ENCODE data around the gene RTP4.

The RTP4 gene

GRCh38 chr3:187368251-187369088 lies at the start of gene RTP4:
Gene RTP4, plus strand, starts transcription at chr3:187368385. Its CDS starts 57 bp downstream, at chr3:187368442.
- no peak for DNase-seq (ENCODE audit: low read depth)

GRCh38 chr3:187318819-187319616 lies 49.2 kb upstream of the RTP4 start:
- no peak for DNase-seq (ENCODE audit: low read depth)

- DNase-seq (ENCODE audit: low read depth), result peak; percentile 5
Measured at GRCh38 chr3:187319699-187320302, 48.4 kb upstream of the RTP4 start.

DNA sequence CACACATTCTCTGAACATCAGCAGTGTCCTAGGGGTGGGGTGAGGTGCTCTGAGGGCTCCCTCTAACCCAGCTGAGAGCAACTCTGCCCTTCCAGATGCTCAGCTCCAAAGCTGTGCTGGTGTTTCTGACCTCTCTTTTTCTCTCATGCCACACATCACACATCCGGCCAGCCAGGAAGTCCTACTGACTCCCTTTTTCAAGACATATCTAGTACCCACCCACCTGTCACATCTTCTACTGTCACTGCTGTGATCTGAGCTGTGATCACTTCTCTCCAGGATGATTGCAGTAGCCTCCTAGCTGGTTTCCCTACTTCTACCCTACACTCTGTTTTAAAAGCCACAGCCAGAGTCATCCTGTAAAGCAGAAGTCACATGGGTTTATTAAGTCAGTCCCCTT lies 46.4 kb upstream of the RTP4 start:
- no peak for DNase-seq (ENCODE audit: low read depth)

GRCh38 chr3:187322291-187322690 lies 45.9 kb upstream of the RTP4 start:
- no peak for DNase-seq (ENCODE audit: low read depth)

GRCh38 chr3:187323091-187323490 lies 45.1 kb upstream of the RTP4 start:
- DNase-seq (ENCODE audit: low read depth), result no peak

DNA sequence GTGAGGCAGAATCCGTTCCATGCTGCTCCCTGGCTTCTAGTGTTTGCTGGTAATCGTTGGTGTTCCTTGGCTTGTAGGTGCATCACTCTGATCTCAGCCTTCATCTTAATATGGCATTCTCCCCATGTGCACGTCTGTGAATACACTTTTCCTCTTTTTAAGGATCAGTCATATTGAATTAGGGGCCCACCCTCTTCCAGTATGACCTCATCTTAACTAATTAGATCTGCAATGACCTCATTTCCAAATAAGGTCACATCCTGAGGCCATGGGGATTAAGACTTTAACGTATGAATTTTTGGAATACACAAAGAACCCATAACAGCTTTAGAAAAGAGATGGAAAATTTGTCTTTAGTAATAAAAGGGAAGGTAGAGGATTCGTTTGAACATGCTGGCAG lies 42.6 kb upstream of the RTP4 start:
- DNase-seq (ENCODE audit: low read depth), result no peak

- no peak for DNase-seq (ENCODE audit: low read depth)
Measured at GRCh38 chr3:187327845-187328244, 40.3 kb upstream of the RTP4 start.

DNA sequence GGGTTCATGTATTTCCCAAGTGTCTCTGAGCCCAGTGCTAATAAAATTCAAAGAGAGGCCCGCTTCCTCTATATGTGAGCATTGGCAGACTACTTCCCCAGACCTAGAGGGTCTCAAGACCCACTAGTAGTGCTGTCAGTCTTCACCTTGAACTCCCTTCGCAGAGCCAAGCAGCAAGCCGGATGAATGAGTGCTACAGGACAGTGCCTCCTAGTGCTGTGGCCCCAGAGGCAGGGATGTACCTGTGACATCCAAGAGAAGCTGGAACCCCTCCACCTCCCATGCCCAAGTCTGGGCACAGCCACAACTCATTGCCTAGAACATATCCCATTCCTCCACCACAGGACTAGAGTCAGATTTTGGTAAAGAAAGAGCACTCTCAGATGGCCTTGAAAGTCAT lies 39.5 kb upstream of the RTP4 start:
- no peak for DNase-seq (ENCODE audit: low read depth)

DNA sequence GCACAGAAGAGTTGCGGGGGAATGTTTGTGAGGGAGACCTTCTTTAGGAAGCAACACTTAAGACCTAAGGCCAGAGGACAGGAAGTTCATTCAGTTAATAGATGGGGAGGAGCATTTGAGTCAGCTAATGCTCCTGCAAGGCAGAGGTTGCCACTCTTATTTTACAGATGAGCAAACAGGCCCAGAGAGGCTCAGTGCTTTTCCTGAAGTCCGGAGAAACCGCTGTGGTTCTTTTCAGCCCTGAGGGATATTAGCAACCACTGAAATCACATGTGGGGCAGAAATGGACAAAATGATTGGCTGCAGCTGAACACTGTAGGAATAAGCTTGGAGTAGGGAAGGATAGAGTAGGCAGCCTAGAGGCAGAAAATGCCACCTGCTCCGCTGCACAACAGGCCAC lies 33.3 kb upstream of the RTP4 start:
- DNase-seq (ENCODE audit: low read depth), result no peak

GRCh38 chr3:187336322-187336721 lies 31.9 kb upstream of the RTP4 start:
- no peak for DNase-seq (ENCODE audit: low read depth)

- no peak for DNase-seq (ENCODE audit: low read depth)
Measured at GRCh38 chr3:187340578-187340977, 27.6 kb upstream of the RTP4 start.

DNA sequence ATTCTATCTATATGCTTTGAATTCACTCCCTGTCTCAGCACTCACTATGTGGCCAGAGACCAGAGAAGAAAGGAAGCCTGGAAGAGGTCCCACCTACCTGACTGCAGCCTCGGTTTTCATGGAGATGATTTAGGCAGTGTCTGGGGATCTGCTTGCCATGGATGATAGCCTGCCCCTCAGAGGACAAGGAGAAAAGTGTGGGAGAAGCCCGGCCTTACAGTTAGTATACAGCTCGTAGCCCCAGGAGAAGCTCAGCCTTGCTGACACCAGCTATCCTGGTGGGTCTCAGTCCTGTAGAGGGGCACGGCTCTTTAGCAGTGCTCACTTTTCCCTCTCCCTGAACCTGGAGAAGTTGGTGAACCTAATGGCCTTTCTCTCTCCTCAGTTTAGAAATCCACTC lies 25.9 kb upstream of the RTP4 start:
- no peak for DNase-seq (ENCODE audit: low read depth)

GRCh38 chr3:187343670-187344069 lies 24.5 kb upstream of the RTP4 start:
- DNase-seq (ENCODE audit: low read depth), result no peak

DNA sequence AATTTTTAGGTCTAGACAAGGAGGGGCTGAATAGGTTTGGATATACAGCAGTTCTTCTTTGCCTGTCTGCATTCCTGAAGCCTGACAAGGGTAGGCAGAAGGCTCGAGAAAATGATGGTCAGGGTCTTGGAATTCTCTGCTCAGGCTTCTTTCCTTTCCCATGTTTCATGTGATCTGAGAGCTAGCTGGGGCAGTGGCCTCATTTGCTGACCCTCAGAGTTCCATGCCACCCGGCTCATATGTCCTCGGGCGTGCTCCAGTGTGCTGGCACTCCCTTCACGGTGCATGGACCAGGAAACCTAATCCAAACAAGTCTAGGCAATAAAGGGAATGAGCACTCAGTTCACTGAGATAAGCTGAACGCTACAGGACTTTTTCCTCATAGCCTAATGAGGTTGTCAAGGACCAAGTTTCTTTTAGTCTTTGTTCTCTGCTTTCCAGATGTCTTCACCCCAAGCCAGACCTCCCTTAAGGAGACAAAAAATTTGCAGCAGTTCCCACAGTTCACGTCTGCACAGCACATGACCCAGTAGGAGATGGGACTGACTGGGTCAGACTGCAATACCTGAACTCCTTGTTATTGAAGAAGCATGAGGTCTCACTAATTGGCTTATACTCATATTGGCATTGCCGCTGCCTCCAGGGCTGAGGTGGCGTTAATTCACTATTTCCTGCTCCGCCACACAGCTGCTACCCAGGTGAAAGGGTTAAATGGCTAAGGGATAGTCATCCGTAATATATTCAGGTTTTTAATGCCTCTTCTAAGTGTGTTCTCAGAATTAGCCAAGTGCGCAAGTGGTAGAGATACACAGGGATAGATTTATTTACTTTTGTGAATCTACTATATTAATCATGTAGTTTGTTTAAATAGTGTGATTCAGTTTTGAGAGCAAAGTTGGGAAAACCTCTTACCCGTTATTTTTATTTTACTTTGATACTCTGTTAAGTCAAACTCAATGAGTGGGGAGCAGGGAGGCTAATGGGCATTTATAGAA lies 15.3 kb upstream of the RTP4 start:
- DNase-seq (ENCODE audit: low read depth), result no peak

- no peak for DNase-seq (ENCODE audit: low read depth)
Measured at GRCh38 chr3:187358068-187358467, 10.1 kb upstream of the RTP4 start.

- no peak for DNase-seq (ENCODE audit: low read depth)
Measured at GRCh38 chr3:187359798-187360486, 8.2 kb upstream of the RTP4 start.

GRCh38 chr3:187360596-187360995 lies 7.6 kb upstream of the RTP4 start:
- no peak for DNase-seq (ENCODE audit: low read depth)

GRCh38 chr3:187361835-187362234 lies 6.3 kb upstream of the RTP4 start:
- no peak for DNase-seq (ENCODE audit: low read depth)

DNA sequence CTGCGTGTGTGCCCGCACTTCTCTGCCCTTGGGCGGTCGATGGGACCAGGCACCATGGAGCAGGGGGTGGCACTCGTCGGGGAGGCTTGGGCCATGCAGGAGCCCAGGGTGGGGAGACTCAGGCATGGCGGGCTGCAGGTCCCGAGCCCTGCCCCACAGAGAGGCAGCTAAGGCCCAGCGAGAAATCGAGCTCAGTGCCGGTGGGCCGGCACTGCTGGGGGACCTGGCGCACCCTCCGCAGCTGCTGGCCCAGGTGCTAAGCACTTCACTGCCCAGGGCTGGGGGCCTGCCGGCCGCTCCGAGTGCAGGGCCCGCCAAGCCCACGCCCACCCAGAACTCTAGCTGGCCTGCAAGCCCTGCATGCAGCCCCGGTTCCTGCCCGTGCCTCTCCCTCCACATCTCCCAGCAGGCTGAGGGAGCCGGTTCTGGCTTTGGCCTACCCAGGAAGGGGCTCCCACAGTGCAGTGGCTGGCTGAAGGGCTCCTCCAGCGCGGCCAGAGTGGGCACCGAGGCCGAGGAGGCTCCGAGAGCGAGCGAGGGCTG lies 553 bp upstream of the RTP4 start:
- DNase-seq (ENCODE audit: low read depth), result no peak

DNA sequence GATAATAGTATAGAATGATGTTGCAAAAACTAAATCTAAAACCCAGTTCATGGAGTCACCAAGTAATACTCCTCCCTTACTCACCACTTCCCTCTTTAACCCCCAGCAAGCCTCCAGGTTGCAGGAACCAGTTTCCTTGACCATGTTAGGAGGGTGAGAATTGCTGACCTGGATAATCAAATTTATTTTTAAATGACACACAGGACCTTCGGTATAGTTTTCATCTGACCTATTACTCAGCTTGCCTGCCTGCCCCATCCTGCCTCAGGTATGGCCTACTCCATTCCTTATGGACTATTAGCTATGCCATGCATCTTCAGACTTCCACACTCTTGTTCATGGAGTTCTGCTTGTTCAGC lies 883 bp downstream of the RTP4 start:
- no peak for DNase-seq (ENCODE audit: low read depth)
